Measurements from ENCODE around the gene RBM15B.

DNA sequence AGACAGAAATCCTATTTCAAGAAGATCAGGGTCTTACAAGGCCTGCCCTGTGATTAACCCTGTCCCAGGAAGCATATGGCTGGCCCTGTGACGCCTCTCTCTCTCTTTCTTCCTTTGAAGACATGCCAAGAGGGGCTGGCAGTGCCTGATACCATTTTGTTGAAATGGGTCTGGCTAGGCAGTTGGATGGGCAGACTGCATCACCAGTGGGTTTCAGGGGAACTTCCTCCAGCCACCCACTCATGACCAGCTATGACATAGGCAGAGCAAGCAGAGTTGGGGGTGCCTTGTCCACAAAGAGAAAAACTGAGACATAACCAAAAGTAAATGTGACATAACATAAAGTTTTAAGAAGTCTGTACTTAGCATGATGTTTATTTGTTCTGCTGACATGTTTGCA lies 37.4 kb upstream of the RBM15B start:
- TF ChIP-seq, protein P1, sequence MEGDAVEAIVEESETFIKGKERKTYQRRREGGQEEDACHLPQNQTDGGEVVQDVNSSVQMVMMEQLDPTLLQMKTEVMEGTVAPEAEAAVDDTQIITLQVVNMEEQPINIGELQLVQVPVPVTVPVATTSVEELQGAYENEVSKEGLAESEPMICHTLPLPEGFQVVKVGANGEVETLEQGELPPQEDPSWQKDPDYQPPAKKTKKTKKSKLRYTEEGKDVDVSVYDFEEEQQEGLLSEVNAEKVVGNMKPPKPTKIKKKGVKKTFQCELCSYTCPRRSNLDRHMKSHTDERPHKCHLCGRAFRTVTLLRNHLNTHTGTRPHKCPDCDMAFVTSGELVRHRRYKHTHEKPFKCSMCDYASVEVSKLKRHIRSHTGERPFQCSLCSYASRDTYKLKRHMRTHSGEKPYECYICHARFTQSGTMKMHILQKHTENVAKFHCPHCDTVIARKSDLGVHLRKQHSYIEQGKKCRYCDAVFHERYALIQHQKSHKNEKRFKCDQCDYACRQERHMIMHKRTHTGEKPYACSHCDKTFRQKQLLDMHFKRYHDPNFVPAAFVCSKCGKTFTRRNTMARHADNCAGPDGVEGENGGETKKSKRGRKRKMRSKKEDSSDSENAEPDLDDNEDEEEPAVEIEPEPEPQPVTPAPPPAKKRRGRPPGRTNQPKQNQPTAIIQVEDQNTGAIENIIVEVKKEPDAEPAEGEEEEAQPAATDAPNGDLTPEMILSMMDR (IDR thresholded peaks at IDR 0.05) = no peak
- no peak for TF ChIP-seq EZH2 (IDR thresholded peaks at IDR 0.05; ENCODE audit: borderline replicate concordance, insufficient read depth, low read depth, low read length, poor library complexity, severe bottlenecking)
